Measurements from ENCODE around the gene TMEM106A.
A peak's percentile ranks its signal among the peaks of the same experiment; 100 is the strongest.

GRCh38 chr17:43211480-43212402 is at the start of gene TMEM106A:
- TF ChIP-seq JUND (IDR thresholded peaks at IDR 0.05) (no peak), CTCF (IDR thresholded peaks at IDR 0.05 in 2 of 3, conservative IDR thresholded peaks at IDR 0.05 in 1 of 3; ENCODE audit: borderline replicate concordance in 1 of 3, insufficient read depth in 1 of 3, low read depth in 2 of 3, low read length in 2 of 3) (peak in 2 of 3 experiments; percentile 43 to 53; a peak in 3 of 6 replicates), EZH2 (IDR thresholded peaks at IDR 0.05) (no peak), EZH2phosphoT487 (IDR thresholded peaks at IDR 0.05; ENCODE audit: borderline replicate concordance) (no peak), SP1 (IDR thresholded peaks at IDR 0.05; ENCODE audit: low read depth) (peak; percentile 21; the same call in 1 of the 2 replicates), POLR2AphosphoS5 (IDR thresholded peaks at IDR 0.05; ENCODE audit: low read depth, low read length) (peak; percentile 91), ZFX (IDR thresholded peaks at IDR 0.05) (peak; percentile 25; the same call in 1 of the 2 replicates), POLR2A (IDR thresholded peaks at IDR 0.05; ENCODE audit: borderline replicate concordance, extremely low read depth, insufficient read depth, insufficient read length) (peak; percentile 20), ZBTB33 (IDR thresholded peaks at IDR 0.05; ENCODE audit: extremely low read depth, insufficient replicate concordance, low read length) (no peak), REST (IDR thresholded peaks at IDR 0.05; ENCODE audit: low read depth) (no peak)

All from HCT116 (cell line).